Raji (cell line): Measurements from ENCODE around the gene MYH6.

Source experiments
- POLR2A ChIP-seq: IDR thresholded peaks from 2 replicates; pipeline ENCODE4 v1.6.1; 2011; ENCODE audit warnings: low read depth, low read length, control low read depth; ENCODE audit not compliant: insufficient read depth

The MYH6 gene

DNA sequence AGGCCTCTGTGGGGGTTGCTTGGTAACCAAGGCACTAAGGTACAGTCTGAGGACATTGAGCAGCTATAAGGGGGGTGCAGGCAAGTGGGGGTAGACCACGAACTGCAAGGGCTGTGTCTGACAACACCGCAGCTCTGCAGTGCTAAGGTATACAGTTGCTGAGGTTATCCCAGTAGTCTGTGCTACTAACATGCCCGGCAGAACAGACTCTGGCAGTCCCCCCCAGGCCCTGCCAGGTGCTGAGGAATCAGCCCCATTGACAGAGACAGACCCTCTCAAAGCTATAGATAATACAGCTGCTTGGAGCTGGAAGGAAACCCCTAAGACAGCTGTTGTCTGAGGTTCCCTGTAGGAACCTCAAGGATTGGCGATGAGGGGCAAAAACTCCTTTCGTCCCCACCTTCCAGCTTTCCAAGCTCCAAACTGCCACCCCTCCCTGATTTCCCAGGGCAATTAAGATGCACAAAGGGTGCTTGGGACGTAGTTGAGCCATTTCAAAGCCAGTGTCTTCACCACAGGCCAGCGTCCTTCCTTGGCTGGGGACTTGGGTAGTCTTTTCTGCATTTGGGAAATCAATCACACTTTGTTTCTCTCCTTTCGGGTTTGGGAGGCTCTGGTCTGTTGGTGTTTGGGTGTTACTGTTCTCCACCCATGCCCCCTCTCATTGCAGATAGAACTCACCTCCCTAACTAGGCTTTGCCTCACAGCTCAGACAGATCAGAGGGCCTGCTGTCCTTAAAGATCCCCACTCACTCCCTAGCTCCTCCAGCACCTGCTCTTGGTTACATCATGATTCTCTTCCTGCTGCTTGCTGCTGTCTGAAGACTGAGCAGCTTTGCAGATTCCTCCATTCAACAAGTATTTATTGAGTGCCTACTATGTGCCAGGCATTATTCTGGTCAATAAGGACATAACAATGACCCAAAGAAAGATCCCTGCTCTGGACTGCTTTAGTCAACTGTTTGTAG is 29.3 kb upstream of the MYH6 start:
- TF ChIP-seq POLR2A, result no peak

DNA sequence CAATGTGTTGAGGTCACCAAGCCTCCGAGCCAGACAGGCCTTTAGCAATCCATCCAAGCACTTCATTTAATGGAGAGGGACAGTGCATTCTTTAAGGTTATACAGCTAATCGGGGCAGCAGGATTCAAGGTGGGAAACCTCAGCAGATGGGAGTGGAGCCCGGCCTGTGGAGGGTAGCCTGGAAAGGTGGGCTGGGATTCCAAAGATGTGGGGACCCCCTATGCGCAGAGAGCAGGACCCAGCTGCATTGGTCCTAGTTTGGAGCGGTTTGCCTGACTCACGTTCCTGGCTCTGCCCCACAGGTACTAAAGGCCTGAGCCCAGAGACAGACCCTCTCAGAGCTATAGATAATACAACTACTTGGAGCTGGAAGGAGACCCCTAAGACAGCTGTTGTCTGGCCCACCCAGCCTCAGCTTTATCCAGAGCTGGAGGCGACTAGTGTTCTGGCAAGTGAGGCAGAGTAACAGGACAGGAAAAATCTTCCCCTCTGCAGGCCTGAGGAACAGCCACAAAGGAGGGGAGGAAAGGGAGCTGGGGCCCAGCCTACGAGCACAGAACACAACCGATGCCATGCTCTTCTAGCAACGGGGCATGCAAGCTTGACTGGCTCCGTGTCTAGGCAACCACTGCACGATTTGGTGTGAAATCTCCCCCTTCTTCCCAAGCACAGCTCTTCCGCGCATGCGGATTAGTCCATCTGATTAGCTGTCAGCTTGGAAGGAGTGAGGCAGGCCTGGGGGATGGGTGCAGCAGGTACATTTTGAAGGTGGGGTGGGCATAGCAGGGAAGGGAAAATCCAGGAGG is 28.5 kb upstream of the MYH6 start:
- no peak for TF ChIP-seq POLR2A

GRCh38 chr14:23435543-23436326 is 27.7 kb upstream of the MYH6 start, which contains the start of gene MYH7:
Gene MYH7 (minus strand): TSS chr14:23435660. CDS start chr14:23433732, 1,928 bp downstream.
- TF ChIP-seq POLR2A, result no peak

- no peak for TF ChIP-seq POLR2A
Measured at GRCh38 chr14:23434488-23435222, 26.6 kb upstream of the MYH6 start.

- TF ChIP-seq POLR2A, result no peak
Measured at GRCh38 chr14:23433457-23433856, 25.4 kb upstream of the MYH6 start.

GRCh38 chr14:23432946-23433345 is 24.9 kb upstream of the MYH6 start:
- TF ChIP-seq POLR2A, result no peak

DNA sequence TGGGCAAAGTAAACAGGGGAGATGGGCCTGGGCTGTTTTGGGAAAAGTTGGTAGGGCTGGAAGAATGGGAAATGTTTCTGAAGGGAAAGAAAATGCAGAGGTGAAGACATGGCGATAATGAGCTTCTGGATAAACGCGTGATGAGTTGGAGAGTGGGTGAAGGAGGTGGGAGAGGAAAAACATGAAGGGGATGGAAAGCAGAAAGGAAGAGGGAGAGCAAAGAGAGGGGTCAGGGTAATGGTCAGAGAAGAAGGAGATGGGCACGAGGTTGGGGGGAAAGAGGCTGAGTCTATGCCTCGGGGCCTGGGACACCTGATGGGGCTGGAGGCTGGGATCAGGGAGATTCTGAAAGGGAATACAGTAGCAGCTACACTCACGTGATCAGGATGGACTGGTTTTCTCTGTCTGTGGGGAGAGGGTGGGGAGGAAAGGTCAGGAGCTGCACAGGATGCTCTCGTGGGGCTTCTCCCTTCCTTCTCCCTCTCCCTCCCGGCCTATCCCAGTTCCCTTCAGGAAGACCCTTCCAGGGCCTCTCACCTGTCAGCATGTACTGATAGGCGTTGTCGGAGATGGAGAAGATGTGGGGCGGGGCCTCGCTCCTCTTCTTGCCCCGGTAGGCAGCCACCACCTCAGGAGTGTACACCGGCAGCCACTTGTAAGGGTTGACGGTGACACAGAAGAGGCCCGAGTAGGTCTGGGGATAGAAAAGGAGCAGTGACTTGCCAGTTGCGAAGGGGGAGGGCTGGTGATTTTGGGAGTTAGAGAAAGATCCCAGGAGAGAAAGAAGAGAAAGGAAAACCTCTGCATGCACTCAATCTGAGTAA is 24.2 kb upstream of the MYH6 start:
- no peak for TF ChIP-seq POLR2A

DNA sequence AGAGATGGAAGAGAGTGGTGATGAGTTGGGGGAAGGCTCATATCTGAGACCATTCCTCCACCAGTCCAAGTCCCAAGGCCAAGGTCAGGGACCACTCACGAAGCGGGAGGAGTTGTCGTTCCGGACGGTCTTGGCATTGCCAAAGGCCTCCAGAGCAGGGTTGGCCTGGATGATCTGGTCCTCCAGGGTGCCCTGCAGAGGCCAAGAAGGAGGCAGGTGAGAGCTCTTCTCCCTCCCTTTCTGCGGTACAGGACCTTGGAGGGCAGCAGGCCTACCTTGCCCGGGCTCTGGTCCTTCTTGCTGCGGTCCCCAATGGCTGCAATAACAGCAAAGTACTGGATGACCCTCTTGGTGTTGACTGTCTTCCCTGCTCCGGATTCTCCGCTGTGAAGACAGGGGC is 23.4 kb upstream of the MYH6 start:
- no peak for TF ChIP-seq POLR2A

- TF ChIP-seq POLR2A, result no peak
Measured at GRCh38 chr14:23430723-23431085, 22.6 kb upstream of the MYH6 start.

- TF ChIP-seq POLR2A, result no peak
Measured at GRCh38 chr14:23430016-23430722, 22.1 kb upstream of the MYH6 start.

GRCh38 chr14:23428686-23429495 is 20.8 kb upstream of the MYH6 start:
- TF ChIP-seq POLR2A, result no peak

DNA sequence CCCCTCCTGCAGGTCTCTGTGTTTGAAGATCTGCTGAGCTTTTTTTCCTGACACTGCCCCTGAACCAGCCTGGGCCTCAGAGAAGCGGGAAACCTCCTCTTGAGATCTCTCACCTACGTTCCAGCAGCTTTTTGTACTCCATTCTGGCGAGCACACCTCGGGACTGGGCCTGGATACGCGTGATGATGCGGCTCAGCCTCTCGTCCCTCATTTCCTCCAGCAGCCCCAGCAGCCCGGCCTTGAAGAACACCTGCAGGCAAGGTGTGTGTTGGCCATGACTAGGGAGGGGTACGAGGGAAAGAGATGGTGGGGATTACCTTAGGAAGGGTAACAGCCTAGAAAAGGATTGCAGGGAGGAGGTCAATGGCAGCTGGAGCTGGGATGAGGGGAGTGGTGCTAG is 17.1 kb upstream of the MYH6 start:
- TF ChIP-seq POLR2A, result no peak
